HepG2 (cell line): ENCODE data around the gene GART. TPM values are rescaled to one million over a fixed set of nuclear protein-coding genes. Genes with fewer than 3 reads are reported as not detected.
A peak's percentile ranks its signal among the peaks of the same experiment; 100 is the strongest.

Experiments
- ARNT2 ChIP-seq: sonication (generic); formaldehyde crosslinking; IDR thresholded peaks from 2 replicates; pipeline ENCODE4 v1.8.0; 2022; ENCODE audit warnings: mild to moderate bottlenecking, low read depth, missing genetic modification reagents, moderate library complexity
- ATF7 ChIP-seq, 2 experiments: fragments of 450-650 bp in 1 of 2; sonication (generic) in 1 of 2; formaldehyde crosslinking in 1 of 2; IDR thresholded peaks; 2 replicates each; pipeline versions ENCODE4 v1.4.0 to v1.6.1; 2016 to 2020; ENCODE audit warnings: antibody characterized with exemption in 1 of 2, mild to moderate bottlenecking in 1 of 2, missing genetic modification reagents in 1 of 2
- E2F1 ChIP-seq: sonication (generic); formaldehyde crosslinking; IDR thresholded peaks from 2 replicates; pipeline ENCODE4 v1.5.0; 2020; ENCODE audit warnings: missing genetic modification reagents
- FOXA3 ChIP-seq: IDR thresholded peaks from 2 replicates; pipeline ENCODE4 v1.6.1; 2016; ENCODE audit warnings: missing genetic modification reagents, missing compliant biosample characterization
- FOXO4 ChIP-seq: sonication (generic); formaldehyde crosslinking; conservative IDR thresholded peaks from 2 replicates; pipeline ENCODE4 v1.8.1; 2023; ENCODE audit warnings: missing genetic modification reagents
- JDP2 ChIP-seq: sonication (generic); formaldehyde crosslinking; IDR thresholded peaks from 2 replicates; pipeline ENCODE4 v1.8.1; 2022; ENCODE audit warnings: missing genetic modification reagents, borderline replicate concordance
- KLF12 ChIP-seq: sonication (generic); formaldehyde crosslinking; IDR thresholded peaks from 2 replicates; pipeline ENCODE4 v1.4.0; 2020; ENCODE audit warnings: missing genetic modification reagents, borderline replicate concordance
- MAFK ChIP-seq, 2 experiments: IDR thresholded peaks in 1 of 2; conservative IDR thresholded peaks in 1 of 2; 2 replicates each; pipeline ENCODE4 v1.6.1; 2011; ENCODE audit warnings: improper control_type of control experiment in 2 of 2, low read length in 2 of 2
- MXD1 ChIP-seq: sonication (generic); formaldehyde crosslinking; IDR thresholded peaks from 2 replicates; pipeline ENCODE4 v1.4.0; 2020; ENCODE audit warnings: mild to moderate bottlenecking, missing genetic modification reagents
- MXD4 ChIP-seq: IDR thresholded peaks from 2 replicates; pipeline ENCODE4 v1.6.1; 2016; ENCODE audit warnings: mild to moderate bottlenecking, missing biosample characterization, missing genetic modification reagents
- SIX1 ChIP-seq: sonication (generic); formaldehyde crosslinking; IDR thresholded peaks from 2 replicates; pipeline ENCODE4 v1.4.0; 2020; ENCODE audit warnings: missing genetic modification reagents, borderline replicate concordance
- SMAD1 ChIP-seq: sonication (generic); formaldehyde crosslinking; IDR thresholded peaks from 2 replicates; pipeline ENCODE4 v1.4.0; 2020; ENCODE audit warnings: missing genetic modification reagents, low read depth, mild to moderate bottlenecking, borderline replicate concordance
- SRY ChIP-seq: sonication (generic); formaldehyde crosslinking; IDR thresholded peaks from 2 replicates; pipeline ENCODE4 v1.8.0; 2022; ENCODE audit warnings: mild to moderate bottlenecking, missing genetic modification reagents
- THYN1 ChIP-seq: sonication (generic); formaldehyde crosslinking; IDR thresholded peaks from 2 replicates; pipeline ENCODE4 v1.8.1; 2023; ENCODE audit warnings: low read depth, mild to moderate bottlenecking, moderate library complexity, missing genetic modification reagents, borderline replicate concordance
- TOPORS ChIP-seq: sonication (generic); formaldehyde crosslinking; IDR thresholded peaks from 2 replicates; pipeline ENCODE4 v1.8.0; 2023; ENCODE audit warnings: mild to moderate bottlenecking, missing genetic modification reagents
- ZKSCAN1 ChIP-seq: fragments of 150-350 bp; IDR thresholded peaks from 2 replicates; pipeline ENCODE4 v1.6.1; 2014; ENCODE audit warnings: low read length
- ZNF124 ChIP-seq: sonication (generic); formaldehyde crosslinking; IDR thresholded peaks from 2 replicates; pipeline ENCODE4 v1.4.0; 2020; ENCODE audit warnings: missing genetic modification reagents
- ZNF17 ChIP-seq: sonication (generic); formaldehyde crosslinking; IDR thresholded peaks from 2 replicates; pipeline ENCODE4 v1.5.0; 2020; ENCODE audit warnings: mild to moderate bottlenecking, missing genetic modification reagents
- ZNF24 ChIP-seq: fragments of 450-650 bp; IDR thresholded peaks from 2 replicates; pipeline ENCODE4 v1.6.1; 2017; ENCODE audit warnings: antibody characterized with exemption, mild to moderate bottlenecking
- ZNF253 ChIP-seq: sonication (generic); formaldehyde crosslinking; IDR thresholded peaks from 2 replicates; pipeline ENCODE4 v1.8.0; 2022; ENCODE audit warnings: mild to moderate bottlenecking, missing genetic modification reagents, borderline replicate concordance
- ZNF562 ChIP-seq: sonication (generic); formaldehyde crosslinking; IDR thresholded peaks from 2 replicates; pipeline ENCODE4 v1.8.0; 2022; ENCODE audit warnings: missing genetic modification reagents, borderline replicate concordance
- ZNF816 ChIP-seq: sonication (generic); formaldehyde crosslinking; IDR thresholded peaks from 2 replicates; pipeline ENCODE4 v1.8.0; 2022; ENCODE audit warnings: missing genetic modification reagents, mild to moderate bottlenecking, borderline replicate concordance
- polyA plus RNA-seq, 8 experiments: library from polyadenylated mRNA; depleted of rRNA in 3 of 8; stranded (reverse) in 7 of 8; unstranded in 1 of 8; fragments of >200 nt; fragmentation: Illumina TruSeq in 4 of 8; extraction: Trizol in 4 of 8; gene quantifications; 2 replicates each; pipeline versions ENCODE4 v1.2.1 to v1.2.3, GENCODE V29; 2011 to 2016; ENCODE audit warnings: low read depth in 4 of 8, missing spikeins in 1 of 8, mixed read lengths in 1 of 8; ENCODE audit not compliant: insufficient read depth in 1 of 8
- total RNA-seq, 5 experiments: library from RNA; depleted of rRNA; stranded (reverse); fragments of >200 nt; fragmentation: Illumina TruSeq; extraction: Trizol; gene quantifications; 2 replicates each; pipeline ENCODE4 v1.2.3, GENCODE V29; 2016; ENCODE audit warnings: low read depth in 1 of 5
- TF ChIP-seq, protein P1 (sequence below): sonication (generic); formaldehyde crosslinking; IDR thresholded peaks from 2 replicates; pipeline ENCODE4 v1.5.1; 2020; ENCODE audit warnings: missing genetic modification reagents, mild to moderate bottlenecking, borderline replicate concordance

The GART gene
- total and polyA plus RNA-seq, 2 of the 13 experiments (the other 11 are each of a cell fraction or from before 2014, with no cell fraction given) = 17.9 to 109 TPM

DNA sequence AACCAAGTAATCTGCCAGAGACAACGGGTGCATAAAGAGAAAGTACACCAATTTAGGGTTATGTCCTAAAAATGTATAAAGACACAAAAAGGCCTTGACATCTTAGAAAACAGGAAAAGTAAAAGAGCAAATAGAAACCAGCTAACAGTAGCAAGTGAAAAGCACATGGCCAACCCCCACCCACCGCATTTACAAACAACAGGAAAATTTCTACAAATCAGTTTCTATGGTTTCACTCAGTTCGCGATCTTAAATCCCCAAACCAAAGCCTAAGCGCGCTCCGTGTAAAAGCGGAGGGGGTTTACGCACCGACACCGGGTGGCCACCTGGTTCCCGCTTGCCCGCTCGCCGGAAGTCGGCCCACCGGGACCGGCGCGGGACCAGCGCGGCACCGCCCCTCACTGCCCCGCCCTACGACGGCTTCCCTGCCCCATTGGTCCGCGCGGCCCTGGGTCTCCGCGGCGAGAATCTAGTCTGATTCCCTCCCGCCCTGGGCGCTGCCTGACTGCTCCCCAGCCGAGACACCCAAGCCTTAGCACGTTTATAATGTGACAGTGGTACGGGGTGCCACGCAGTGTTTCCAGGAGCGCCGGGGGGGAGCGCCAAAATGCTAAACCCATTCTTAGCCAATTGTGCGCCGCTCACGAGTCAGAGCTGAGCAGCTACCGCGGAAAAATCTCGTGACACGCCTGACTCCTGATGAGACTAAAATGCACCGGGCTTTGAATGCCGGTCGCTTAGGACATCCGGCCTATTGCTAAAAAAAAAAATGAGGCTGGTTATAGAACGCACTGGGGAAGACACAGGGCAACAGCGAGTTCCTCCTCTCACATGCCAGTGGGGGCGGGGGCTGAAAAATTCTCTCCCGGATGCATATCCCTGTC lies at the start of gene GART (continued):
- TF ChIP-seq ZKSCAN1 (no peak), ZNF562 (CRISPR knock-in tag) (no peak), E2F1 (CRISPR knock-in tag) (peak; percentile 84), JDP2 (CRISPR knock-in tag) (no peak; the same call in 1 of the 2 replicates), SIX1 (CRISPR knock-in tag) (no peak), ZNF124 (CRISPR knock-in tag) (no peak), SRY (peak; percentile 13; the same call in 1 of the 2 replicates), ZNF24 (no peak), MAFK (conservative IDR thresholded peaks at IDR 0.05 in 1 of 2, IDR thresholded peaks at IDR 0.05 in 1 of 2; ENCODE audit: low read length in 2 of 2) (no peak), ARNT2 (CRISPR knock-in tag) (peak; percentile 31; the same call in 1 of the 2 replicates), KLF12 (CRISPR knock-in tag) (peak; percentile 93; the same call in 1 of the 2 replicates), MXD4 (peak; percentile 62), FOXO4 (CRISPR knock-in tag) (0 out of 2 replicates have a peak, but pooled peaks have one; percentile 55), ZNF17 (no peak), THYN1 (no peak), MXD1 (CRISPR knock-in tag) (peak; percentile 93), ZNF253 (CRISPR knock-in tag) (no peak), ATF7 (IDR thresholded peaks at IDR 0.05) (no peak), ATF7 (CRISPR knock-in tag; IDR thresholded peaks at IDR 0.05) (no peak), SMAD1 (CRISPR knock-in tag) (no peak), TOPORS (no peak; the same call in 1 of the 2 replicates), FOXA3 (CRISPR knock-in tag) (0 out of 2 replicates have a peak, but pooled peaks have one; percentile 26), ZNF816 (CRISPR knock-in tag) (peak; percentile 91)
- TF ChIP-seq, protein P1, sequence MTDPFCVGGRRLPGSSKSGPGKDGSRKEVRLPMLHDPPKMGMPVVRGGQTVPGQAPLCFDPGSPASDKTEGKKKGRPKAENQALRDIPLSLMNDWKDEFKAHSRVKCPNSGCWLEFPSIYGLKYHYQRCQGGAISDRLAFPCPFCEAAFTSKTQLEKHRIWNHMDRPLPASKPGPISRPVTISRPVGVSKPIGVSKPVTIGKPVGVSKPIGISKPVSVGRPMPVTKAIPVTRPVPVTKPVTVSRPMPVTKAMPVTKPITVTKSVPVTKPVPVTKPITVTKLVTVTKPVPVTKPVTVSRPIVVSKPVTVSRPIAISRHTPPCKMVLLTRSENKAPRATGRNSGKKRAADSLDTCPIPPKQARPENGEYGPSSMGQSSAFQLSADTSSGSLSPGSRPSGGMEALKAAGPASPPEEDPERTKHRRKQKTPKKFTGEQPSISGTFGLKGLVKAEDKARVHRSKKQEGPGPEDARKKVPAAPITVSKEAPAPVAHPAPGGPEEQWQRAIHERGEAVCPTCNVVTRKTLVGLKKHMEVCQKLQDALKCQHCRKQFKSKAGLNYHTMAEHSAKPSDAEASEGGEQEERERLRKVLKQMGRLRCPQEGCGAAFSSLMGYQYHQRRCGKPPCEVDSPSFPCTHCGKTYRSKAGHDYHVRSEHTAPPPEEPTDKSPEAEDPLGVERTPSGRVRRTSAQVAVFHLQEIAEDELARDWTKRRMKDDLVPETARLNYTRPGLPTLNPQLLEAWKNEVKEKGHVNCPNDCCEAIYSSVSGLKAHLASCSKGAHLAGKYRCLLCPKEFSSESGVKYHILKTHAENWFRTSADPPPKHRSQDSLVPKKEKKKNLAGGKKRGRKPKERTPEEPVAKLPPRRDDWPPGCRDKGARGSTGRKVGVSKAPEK (CRISPR knock-in tag) = no peak
